ENCODE results near the gene TMEM53.

DNA sequence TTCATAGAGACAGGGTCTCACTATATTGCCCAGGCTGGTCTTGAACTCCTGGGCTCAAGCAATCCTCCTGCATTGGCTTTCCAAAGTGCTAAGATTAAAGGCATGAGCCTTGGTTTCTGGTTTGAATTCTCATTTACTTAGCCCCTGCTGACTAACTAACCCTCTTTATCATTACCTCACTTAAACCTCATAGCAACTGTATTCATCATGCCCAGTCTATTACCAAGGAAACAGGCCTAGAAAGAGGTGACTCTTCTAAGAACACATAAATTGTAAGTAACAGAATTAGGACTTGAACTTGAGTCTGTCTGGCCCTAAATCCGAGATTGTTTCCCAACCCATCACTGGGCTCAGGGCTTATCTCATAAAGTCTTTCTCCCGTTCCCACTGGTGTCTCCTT is 44.2 kb downstream of the TMEM53 start:
- TF ChIP-seq SMC3 (IDR thresholded peaks at IDR 0.05; ENCODE audit: low read depth, low read length), result no peak
- TF ChIP-seq, protein P1, sequence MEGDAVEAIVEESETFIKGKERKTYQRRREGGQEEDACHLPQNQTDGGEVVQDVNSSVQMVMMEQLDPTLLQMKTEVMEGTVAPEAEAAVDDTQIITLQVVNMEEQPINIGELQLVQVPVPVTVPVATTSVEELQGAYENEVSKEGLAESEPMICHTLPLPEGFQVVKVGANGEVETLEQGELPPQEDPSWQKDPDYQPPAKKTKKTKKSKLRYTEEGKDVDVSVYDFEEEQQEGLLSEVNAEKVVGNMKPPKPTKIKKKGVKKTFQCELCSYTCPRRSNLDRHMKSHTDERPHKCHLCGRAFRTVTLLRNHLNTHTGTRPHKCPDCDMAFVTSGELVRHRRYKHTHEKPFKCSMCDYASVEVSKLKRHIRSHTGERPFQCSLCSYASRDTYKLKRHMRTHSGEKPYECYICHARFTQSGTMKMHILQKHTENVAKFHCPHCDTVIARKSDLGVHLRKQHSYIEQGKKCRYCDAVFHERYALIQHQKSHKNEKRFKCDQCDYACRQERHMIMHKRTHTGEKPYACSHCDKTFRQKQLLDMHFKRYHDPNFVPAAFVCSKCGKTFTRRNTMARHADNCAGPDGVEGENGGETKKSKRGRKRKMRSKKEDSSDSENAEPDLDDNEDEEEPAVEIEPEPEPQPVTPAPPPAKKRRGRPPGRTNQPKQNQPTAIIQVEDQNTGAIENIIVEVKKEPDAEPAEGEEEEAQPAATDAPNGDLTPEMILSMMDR (IDR thresholded peaks at IDR 0.05), result no peak
